PC-9 (cell line): ENCODE data around the gene MTA1.

ENCODE experiments used
- EZH2 ChIP-seq: fragments of 200-600 bp; sonication (generic); IDR thresholded peaks from 2 replicates; pipeline ENCODE4 v1.8.0; 2017; ENCODE audit warnings: antibody characterized with exemption, low read depth
- TF ChIP-seq, protein P1 (sequence below): fragments of 200-600 bp; sonication (generic); conservative IDR thresholded peaks from 2 replicates; pipeline ENCODE4 v1.6.1; 2017; ENCODE audit warnings: mixed run types, antibody characterized with exemption, mild to moderate bottlenecking, moderate library complexity

DNA sequence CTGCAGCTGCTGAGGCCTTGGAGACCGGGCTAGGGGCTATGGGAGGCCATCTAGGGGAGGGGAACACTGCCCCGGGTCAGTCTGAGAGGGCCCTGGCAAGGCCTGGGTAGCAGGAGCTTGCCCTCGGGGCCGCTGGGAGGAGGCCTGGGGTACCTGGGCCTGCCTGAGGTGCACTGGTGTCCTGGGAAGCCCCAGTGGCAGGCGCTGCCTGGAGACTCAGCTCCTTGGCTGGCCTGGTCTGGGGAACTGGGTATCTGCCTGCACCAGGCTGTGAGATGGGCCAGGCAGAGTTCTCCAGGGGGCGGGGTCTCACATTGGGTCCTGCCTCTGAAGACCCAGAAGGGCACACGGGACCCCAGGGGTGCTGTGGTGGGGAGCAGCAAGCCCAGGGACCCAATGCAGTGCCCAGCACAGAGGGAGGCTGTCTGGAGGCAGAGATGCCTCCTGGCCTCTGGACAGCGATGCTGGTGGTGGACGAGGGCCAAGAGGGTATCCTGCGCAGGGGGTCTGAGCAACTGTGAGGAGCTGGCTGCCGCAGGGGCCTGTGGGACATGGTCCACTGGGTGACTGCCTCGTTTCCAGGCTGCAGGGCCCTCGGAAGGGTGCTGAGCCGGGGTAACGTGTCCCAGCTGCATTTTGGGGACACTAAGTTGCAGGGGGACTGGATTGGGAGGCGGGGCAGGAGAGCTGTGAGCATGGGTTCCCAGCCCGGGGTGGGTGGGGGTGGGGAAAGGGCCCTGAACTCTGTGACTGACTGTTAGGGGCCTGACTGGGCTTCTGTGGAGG, 7.4 kb upstream of the MTA1 start:
- TF ChIP-seq, protein P1, sequence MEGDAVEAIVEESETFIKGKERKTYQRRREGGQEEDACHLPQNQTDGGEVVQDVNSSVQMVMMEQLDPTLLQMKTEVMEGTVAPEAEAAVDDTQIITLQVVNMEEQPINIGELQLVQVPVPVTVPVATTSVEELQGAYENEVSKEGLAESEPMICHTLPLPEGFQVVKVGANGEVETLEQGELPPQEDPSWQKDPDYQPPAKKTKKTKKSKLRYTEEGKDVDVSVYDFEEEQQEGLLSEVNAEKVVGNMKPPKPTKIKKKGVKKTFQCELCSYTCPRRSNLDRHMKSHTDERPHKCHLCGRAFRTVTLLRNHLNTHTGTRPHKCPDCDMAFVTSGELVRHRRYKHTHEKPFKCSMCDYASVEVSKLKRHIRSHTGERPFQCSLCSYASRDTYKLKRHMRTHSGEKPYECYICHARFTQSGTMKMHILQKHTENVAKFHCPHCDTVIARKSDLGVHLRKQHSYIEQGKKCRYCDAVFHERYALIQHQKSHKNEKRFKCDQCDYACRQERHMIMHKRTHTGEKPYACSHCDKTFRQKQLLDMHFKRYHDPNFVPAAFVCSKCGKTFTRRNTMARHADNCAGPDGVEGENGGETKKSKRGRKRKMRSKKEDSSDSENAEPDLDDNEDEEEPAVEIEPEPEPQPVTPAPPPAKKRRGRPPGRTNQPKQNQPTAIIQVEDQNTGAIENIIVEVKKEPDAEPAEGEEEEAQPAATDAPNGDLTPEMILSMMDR: no peak
- no peak for TF ChIP-seq EZH2
